Coronary artery (tissue), 2 donors: ENCODE measurements around the gene AKAP7.

ENCODE experiments used
- DNase-seq: peaks from one replicate; pipeline ENCODE4 v3.0.0-alpha.2; 2017; ENCODE audit warnings: low spot score
- H3K27ac ChIP-seq, 2 donors: fragments of 200-600 bp; sonication (generic); one replicate each; pipeline ENCODE4 v1.5.1; 2016 to 2019
- H3K4me3 ChIP-seq: fragments of 200-600 bp; sonication (generic); 2 replicates; pipeline ENCODE4 v1.5.1; 2016; ENCODE audit warnings: mild to moderate bottlenecking, moderate library complexity
- CTCF ChIP-seq: fragments of 200-600 bp; sonication (generic); IDR thresholded peaks from one replicate; pipeline ENCODE4 v1.5.1; 2019; ENCODE audit warnings: antibody characterized with exemption

AKAP7 gene

GRCh38 chr6:131172222-131172621 is 37.0 kb downstream of the AKAP7 start:
- no peak for DNase-seq
- no peak overlapping the region for H3K4me3 ChIP-seq
- no peak overlapping the region for H3K27ac ChIP-seq
- no peak for TF ChIP-seq CTCF

GRCh38 chr6:131173680-131174079 is 38.4 kb downstream of the AKAP7 start:
- H3K4me3 ChIP-seq, result no peak overlapping the region
- H3K27ac ChIP-seq, result no peak overlapping the region
- no peak for TF ChIP-seq CTCF
- DNase-seq, result no peak

- no peak for DNase-seq
- H3K4me3 ChIP-seq, result no peak overlapping the region
- no peak overlapping the region for H3K27ac ChIP-seq
- TF ChIP-seq CTCF, result no peak
Measured at GRCh38 chr6:131175564-131175963, 40.3 kb downstream of the AKAP7 start.

GRCh38 chr6:131177996-131178395 is 42.7 kb downstream of the AKAP7 start:
- no peak overlapping the region for H3K4me3 ChIP-seq
- H3K27ac ChIP-seq, result no peak overlapping the region
- no peak for TF ChIP-seq CTCF
- DNase-seq, result no peak

GRCh38 chr6:131182991-131183425 is 47.7 kb downstream of the AKAP7 start:
- no peak for DNase-seq
- TF ChIP-seq CTCF, result no peak
- Histone ChIP-seq H3K27ac (no peak overlapping the region), H3K4me3 (no peak overlapping the region)

GRCh38 chr6:131183427-131184095 is 48.3 kb downstream of the AKAP7 start:
- Histone ChIP-seq H3K27ac (no peak overlapping the region), H3K4me3 (no peak overlapping the region)
- no peak for TF ChIP-seq CTCF
- DNase-seq, result no peak

- no peak for DNase-seq
- TF ChIP-seq CTCF, result no peak
- no peak overlapping the region for H3K27ac ChIP-seq
- H3K4me3 ChIP-seq, result no peak overlapping the region
Measured at GRCh38 chr6:131191590-131191989, 56.3 kb downstream of the AKAP7 start.
